KMS-11 (cell line): ENCODE data around the gene FBXO34.
"Not testable (repeated sequence)": the region's sequence is repeated elsewhere in the genome, so short reads cannot be mapped to it uniquely, and the experiment has no call there.

Experiments
- H2AFZ ChIP-seq: fragments of 200-600 bp; sonication (generic); 2 replicates; pipeline ENCODE4 v1.6.1; 2016; ENCODE audit warnings: antibody characterized with exemption, mixed run types, low read depth
- H3K27ac ChIP-seq: fragments of 200-600 bp; sonication (generic); 2 replicates; pipeline ENCODE4 v1.6.1; 2016; ENCODE audit warnings: mild to moderate bottlenecking, mixed run types
- H3K27me3 ChIP-seq: fragments of 200-600 bp; sonication (generic); 2 replicates; pipeline ENCODE4 v1.6.1; 2017; ENCODE audit warnings: mild to moderate bottlenecking, low read depth, mixed run types, moderate library complexity; ENCODE audit not compliant: insufficient read depth
- H3K36me3 ChIP-seq: fragments of 200-600 bp; sonication (generic); 2 replicates; pipeline ENCODE4 v1.6.1; 2017; ENCODE audit warnings: mild to moderate bottlenecking, mixed run types; ENCODE audit not compliant: insufficient read depth
- H3K4me1 ChIP-seq: fragments of 200-600 bp; sonication (generic); 2 replicates; pipeline ENCODE4 v1.6.1; 2016; ENCODE audit warnings: mild to moderate bottlenecking, low read depth, mixed run types; ENCODE audit not compliant: poor library complexity, severe bottlenecking
- H3K4me2 ChIP-seq: fragments of 200-600 bp; sonication (generic); 2 replicates; pipeline ENCODE4 v1.7.0; 2016; ENCODE audit warnings: mild to moderate bottlenecking, mixed run types
- H3K4me3 ChIP-seq: fragments of 200-600 bp; sonication (generic); IDR thresholded peaks from 2 replicates; pipeline ENCODE4 v1.6.1; 2017; ENCODE audit warnings: low read depth, low read length, mixed read lengths; ENCODE audit not compliant: insufficient read depth
- H3K79me2 ChIP-seq: fragments of 200-600 bp; sonication (generic); 2 replicates; pipeline ENCODE4 v1.6.1; 2016; ENCODE audit warnings: low read depth, mixed run types; ENCODE audit not compliant: insufficient read depth
- H3K9ac ChIP-seq: fragments of 200-600 bp; sonication (generic); 2 replicates; pipeline ENCODE4 v1.6.1; 2016; ENCODE audit warnings: mild to moderate bottlenecking, mixed run types
- H4K20me1 ChIP-seq: fragments of 200-600 bp; sonication (generic); 2 replicates; pipeline ENCODE4 v1.6.1; 2016; ENCODE audit warnings: mild to moderate bottlenecking, mixed run types; ENCODE audit not compliant: insufficient read depth
- CTCF ChIP-seq: fragments of 200-600 bp; sonication (generic); conservative IDR thresholded peaks from 2 replicates; pipeline ENCODE4 v1.6.1; 2017; ENCODE audit warnings: low read depth, mild to moderate bottlenecking, antibody characterized with exemption, low read length, moderate library complexity, mixed read lengths

Gene FBXO34

GRCh38 chr14:55381561-55381960 is 110.3 kb downstream of the FBXO34 start:
- H2AFZ ChIP-seq = no peak overlapping the region
- H3K4me3 ChIP-seq = no peak overlapping the region
- no peak overlapping the region for H3K4me2 ChIP-seq
- no peaks in the 10 kb centered on the region for H3K36me3 ChIP-seq
- H4K20me1 ChIP-seq = no peaks in the 10 kb centered on the region
- H3K4me1 ChIP-seq = no peaks in the 10 kb centered on the region
- H3K27ac ChIP-seq = no peak overlapping the region
- no peaks in the 10 kb centered on the region for H3K79me2 ChIP-seq
- no peaks in the 10 kb centered on the region for H3K27me3 ChIP-seq
- no peak for TF ChIP-seq CTCF
- H3K9ac ChIP-seq = no peak overlapping the region

- TF ChIP-seq CTCF = no peak
- Histone ChIP-seq H3K4me3 (no peak overlapping the region), H2AFZ (no peak overlapping the region), H3K9ac (no peak overlapping the region), H3K79me2 (no peaks in the 10 kb centered on the region), H3K27ac (no peak overlapping the region), H3K36me3 (no peaks in the 10 kb centered on the region), H4K20me1 (no peaks in the 10 kb centered on the region), H3K27me3 (no peaks in the 10 kb centered on the region), H3K4me2 (no peak overlapping the region), H3K4me1 (no peaks in the 10 kb centered on the region)
Measured at GRCh38 chr14:55382483-55382882, 111.3 kb downstream of the FBXO34 start.

- not testable (repeated sequence) for H3K36me3 ChIP-seq, H3K9ac ChIP-seq, H3K4me3 ChIP-seq, H2AFZ ChIP-seq, H3K27ac ChIP-seq, H3K79me2 ChIP-seq, H3K4me2 ChIP-seq, H3K4me1 ChIP-seq, H3K27me3 ChIP-seq, H4K20me1 ChIP-seq
Measured at GRCh38 chr14:55383056-55383466, 111.8 kb downstream of the FBXO34 start.

- H2AFZ ChIP-seq = no peak overlapping the region
- no peaks in the 10 kb centered on the region for H3K27me3 ChIP-seq
- no peaks in the 10 kb centered on the region for H3K4me1 ChIP-seq
- H3K27ac ChIP-seq = no peak overlapping the region
- no peaks in the 10 kb centered on the region for H3K79me2 ChIP-seq
- H3K9ac ChIP-seq = no peak overlapping the region
- no peak overlapping the region for H3K4me3 ChIP-seq
- H4K20me1 ChIP-seq = no peaks in the 10 kb centered on the region
- H3K36me3 ChIP-seq = no peaks in the 10 kb centered on the region
- no peak for TF ChIP-seq CTCF
- H3K4me2 ChIP-seq = no peak overlapping the region
Measured at GRCh38 chr14:55383541-55384140, 112.4 kb downstream of the FBXO34 start.

GRCh38 chr14:55384536-55384935 is 113.3 kb downstream of the FBXO34 start:
- no peaks in the 10 kb centered on the region for H3K27me3 ChIP-seq
- no peak overlapping the region for H2AFZ ChIP-seq
- H3K27ac ChIP-seq = no peak overlapping the region
- no peaks in the 10 kb centered on the region for H3K4me1 ChIP-seq
- TF ChIP-seq CTCF = no peak
- H3K79me2 ChIP-seq = no peaks in the 10 kb centered on the region
- H3K4me2 ChIP-seq = no peak overlapping the region
- no peaks in the 10 kb centered on the region for H3K36me3 ChIP-seq
- no peaks in the 10 kb centered on the region for H4K20me1 ChIP-seq
- H3K9ac ChIP-seq = no peak overlapping the region
- no peak overlapping the region for H3K4me3 ChIP-seq
